Tibial nerve (tissue), 4 donors: Measurements from ENCODE around the gene VWA3A. TPM values are rescaled to one million over a fixed set of nuclear protein-coding genes. Genes with fewer than 3 reads are reported as not detected.
"Not testable (repeated sequence)": the region's sequence is repeated elsewhere in the genome, so short reads cannot be mapped to it uniquely, and the experiment has no call there.

Source experiments
- DNase-seq, 2 donors: peaks; one replicate each; pipeline ENCODE4 v3.0.0-alpha.2; 2019; ENCODE audit warnings: low spot score in 2 of 2
- H3K27ac ChIP-seq, 4 donors: fragments of 200-600 bp; sonication (generic) in 3 of 4; one replicate each; pipeline ENCODE4 v1.5.1; 2017 to 2019; ENCODE audit warnings: mild to moderate bottlenecking in 1 of 4
- H3K27me3 ChIP-seq, 2 donors: fragments of 200-600 bp; sonication (generic) in 1 of 2; one replicate each; pipeline versions ENCODE4 v1.5.1 to v1.6.0; 2017 to 2019
- H3K36me3 ChIP-seq, 3 donors: fragments of 200-600 bp; sonication (generic); one replicate each; pipeline ENCODE4 v1.5.1; 2018 to 2019
- H3K4me1 ChIP-seq, 4 donors: fragments of 200-600 bp; sonication (generic) in 3 of 4; one replicate each; pipeline ENCODE4 v1.5.1; 2017 to 2019
- H3K4me3 ChIP-seq, 4 donors: fragments of 200-600 bp; sonication (generic) in 3 of 4; one replicate each; pipeline ENCODE4 v1.5.1; 2017 to 2019; ENCODE audit warnings: mild to moderate bottlenecking in 1 of 4, moderate library complexity in 1 of 4
- H3K9me3 ChIP-seq, 4 donors: fragments of 200-600 bp; sonication (generic) in 3 of 4; one replicate each; pipeline ENCODE4 v1.5.1; 2017 to 2019
- EP300 ChIP-seq, 2 donors: sonication (generic); formaldehyde crosslinking; IDR thresholded peaks; one replicate each; pipeline ENCODE4 v1.6.1; 2017; ENCODE audit warnings: antibody characterized with exemption in 2 of 2, mild to moderate bottlenecking in 1 of 2
- POLR2A ChIP-seq, 2 donors: fragments of 450-650 bp; IDR thresholded peaks; one replicate each; pipeline ENCODE4 v1.6.1; 2017; ENCODE audit warnings: antibody characterized with exemption in 2 of 2, mild to moderate bottlenecking in 2 of 2, moderate library complexity in 2 of 2
- WGBS, 2 donors: methylation state at CpG; one replicate each; pipeline ENCODE4 v1.1.5; 2018; 5-methylcytosine and 5-hydroxymethylcytosine counted together
- total RNA-seq, 4 donors: library from RNA; depleted of rRNA; stranded (reverse); fragments of >200 nt; gene quantifications; one replicate each; pipeline ENCODE4 v1.1.0, GENCODE V29; 2016
- TF ChIP-seq, protein P1 (sequence below), 5 experiments: fragments of 200-600 bp in 3 of 5; fragments of 450-650 bp in 2 of 5; sonication (generic) in 3 of 5; IDR thresholded peaks; one replicate each; pipeline ENCODE4 v1.5.1; 2016 to 2019; ENCODE audit warnings: antibody characterized with exemption in 5 of 5, mild to moderate bottlenecking in 3 of 5, moderate library complexity in 2 of 5

VWA3A gene
- total RNA-seq, 4 donors from 2014 or later, result 2.0 TPM; not detected in 3

DNA sequence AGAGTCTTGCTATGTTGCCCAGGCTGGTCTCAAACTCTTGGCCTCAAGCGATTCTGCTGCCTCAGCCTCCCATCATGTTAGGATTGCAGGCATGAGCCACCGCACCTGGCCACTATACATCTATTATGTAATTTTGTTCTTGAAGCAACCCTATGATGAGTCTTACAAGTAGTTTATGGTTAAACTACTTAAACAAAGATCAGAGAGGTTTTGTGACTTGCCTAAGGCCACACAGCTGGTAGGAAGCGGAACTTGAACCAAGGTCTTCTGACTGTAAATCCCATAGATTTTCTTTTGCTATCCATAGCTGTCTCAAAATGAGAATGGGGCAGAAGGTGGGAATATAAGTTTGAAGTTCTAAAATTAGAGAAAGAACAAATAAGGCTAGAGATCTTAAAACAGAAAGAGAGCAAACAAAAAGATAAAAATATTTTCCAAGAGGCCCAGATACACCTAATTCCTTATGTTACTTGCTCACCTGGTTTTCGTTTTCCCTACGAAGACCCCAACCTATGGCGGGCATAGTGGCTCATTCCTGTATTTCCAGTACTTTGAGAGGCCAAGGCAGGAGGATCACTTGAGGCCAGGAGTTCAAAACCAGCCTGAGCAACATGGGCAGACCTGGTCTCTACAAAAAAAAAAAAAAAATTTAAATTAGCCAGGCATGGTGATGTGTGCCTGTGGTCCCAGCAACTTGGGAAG, 32.4 kb downstream of the VWA3A start:
- 95 to 96% methylated on average over 6 of the region's 6 CpGs for WGBS, 2 donors
- no peak for DNase-seq
- no peak overlapping the region for H3K4me3 ChIP-seq
- no peak overlapping the region for H3K27ac ChIP-seq
- no peaks in the 10 kb centered on the region for H3K9me3 ChIP-seq
- no peaks in the 10 kb centered on the region for H3K27me3 ChIP-seq
- H3K36me3 ChIP-seq, result no peaks in the 10 kb centered on the region
- H3K4me1 ChIP-seq, result no peaks in the 10 kb centered on the region
- TF ChIP-seq POLR2A (IDR thresholded peaks at IDR 0.05) (no peak), EP300 (IDR thresholded peaks at IDR 0.05) (no peak)
- TF ChIP-seq, protein P1, sequence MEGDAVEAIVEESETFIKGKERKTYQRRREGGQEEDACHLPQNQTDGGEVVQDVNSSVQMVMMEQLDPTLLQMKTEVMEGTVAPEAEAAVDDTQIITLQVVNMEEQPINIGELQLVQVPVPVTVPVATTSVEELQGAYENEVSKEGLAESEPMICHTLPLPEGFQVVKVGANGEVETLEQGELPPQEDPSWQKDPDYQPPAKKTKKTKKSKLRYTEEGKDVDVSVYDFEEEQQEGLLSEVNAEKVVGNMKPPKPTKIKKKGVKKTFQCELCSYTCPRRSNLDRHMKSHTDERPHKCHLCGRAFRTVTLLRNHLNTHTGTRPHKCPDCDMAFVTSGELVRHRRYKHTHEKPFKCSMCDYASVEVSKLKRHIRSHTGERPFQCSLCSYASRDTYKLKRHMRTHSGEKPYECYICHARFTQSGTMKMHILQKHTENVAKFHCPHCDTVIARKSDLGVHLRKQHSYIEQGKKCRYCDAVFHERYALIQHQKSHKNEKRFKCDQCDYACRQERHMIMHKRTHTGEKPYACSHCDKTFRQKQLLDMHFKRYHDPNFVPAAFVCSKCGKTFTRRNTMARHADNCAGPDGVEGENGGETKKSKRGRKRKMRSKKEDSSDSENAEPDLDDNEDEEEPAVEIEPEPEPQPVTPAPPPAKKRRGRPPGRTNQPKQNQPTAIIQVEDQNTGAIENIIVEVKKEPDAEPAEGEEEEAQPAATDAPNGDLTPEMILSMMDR (IDR thresholded peaks at IDR 0.05), result no peak

DNA sequence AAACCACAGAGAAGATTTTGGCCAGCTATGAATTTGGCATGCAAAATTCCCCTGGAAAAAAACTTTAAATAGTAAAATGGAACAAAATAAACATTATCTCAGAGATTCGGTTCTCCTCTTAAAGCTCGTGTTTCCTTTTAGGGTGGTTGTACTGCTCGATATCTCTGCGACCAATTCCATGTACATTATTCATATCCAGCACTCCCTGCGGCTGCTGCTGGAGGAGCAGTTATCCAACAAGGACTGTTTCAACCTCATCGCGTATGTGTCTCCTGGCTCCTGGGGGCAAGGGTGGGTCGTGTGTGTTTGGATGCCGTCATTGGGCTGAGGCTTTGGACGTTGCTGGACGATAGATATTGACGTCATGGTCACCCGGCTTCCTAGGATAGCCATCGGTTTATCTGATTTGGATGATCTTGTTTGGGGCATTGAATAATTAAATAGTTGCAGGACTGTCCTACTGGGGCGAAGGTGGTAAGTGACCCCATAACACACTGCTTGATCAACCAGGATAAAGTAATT, 33.8 kb downstream of the VWA3A start:
- H3K27me3 ChIP-seq, result no peaks in the 10 kb centered on the region
- H3K36me3 ChIP-seq, result no peaks in the 10 kb centered on the region
- no peaks in the 10 kb centered on the region for H3K9me3 ChIP-seq
- H3K4me3 ChIP-seq, result no peak overlapping the region
- WGBS, 2 donors, result 83 to 89% methylated on average over 15 of the region's 15 CpGs
- DNase-seq, result no peak
- no peaks in the 10 kb centered on the region for H3K4me1 ChIP-seq
- no peak overlapping the region for H3K27ac ChIP-seq
- TF ChIP-seq, protein P1 (IDR thresholded peaks at IDR 0.05), result no peak
- TF ChIP-seq POLR2A (IDR thresholded peaks at IDR 0.05) (no peak), EP300 (IDR thresholded peaks at IDR 0.05) (no peak)

DNA sequence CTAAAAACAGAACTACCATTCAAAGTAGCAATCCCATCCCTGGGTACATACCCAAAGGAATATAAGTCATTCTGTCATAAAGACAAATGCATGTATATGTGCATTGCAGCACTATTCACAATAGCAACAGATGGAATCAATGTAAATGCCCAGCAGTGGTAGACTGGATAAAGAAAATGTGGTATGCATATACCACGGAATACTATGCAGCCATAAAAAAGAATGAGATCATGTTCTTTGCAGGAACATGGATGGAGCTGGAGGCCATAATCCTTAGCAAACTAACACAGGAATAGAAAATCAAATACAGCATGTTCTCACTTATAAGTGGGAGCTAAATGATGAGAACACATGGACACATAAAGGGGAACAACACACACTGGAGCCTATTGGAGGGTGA, 36.2 kb downstream of the VWA3A start:
- H3K4me1 ChIP-seq, H3K27me3 ChIP-seq, H3K9me3 ChIP-seq, H3K4me3 ChIP-seq, DNase-seq, H3K36me3 ChIP-seq, H3K27ac ChIP-seq: not testable (repeated sequence)
- 92 to 97% methylated on average over 1 of the region's 1 CpG for WGBS, 2 donors

DNA sequence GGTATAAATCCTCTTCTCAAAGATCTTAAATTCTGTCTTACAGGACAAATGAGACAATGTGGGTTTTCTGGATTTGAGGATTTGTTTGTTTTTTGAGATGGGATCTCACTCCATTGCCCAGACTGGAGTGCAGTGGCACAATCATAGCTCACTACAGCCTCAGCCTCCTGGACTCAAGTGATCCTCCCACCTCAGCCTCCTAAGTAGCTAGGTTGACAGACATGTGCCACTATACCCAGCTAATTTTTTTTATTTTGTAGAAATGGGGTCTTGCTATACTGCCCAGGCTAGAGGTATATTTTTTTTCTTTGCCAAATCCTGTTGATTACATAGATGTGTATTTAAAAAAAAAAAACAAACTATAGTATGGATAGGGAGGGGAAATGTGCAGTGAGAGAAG, 38.2 kb downstream of the VWA3A start:
- DNase-seq, result no peak
- H3K4me3 ChIP-seq, result no peak overlapping the region
- no peaks in the 10 kb centered on the region for H3K4me1 ChIP-seq
- H3K27ac ChIP-seq, result no peak overlapping the region
- no peaks in the 10 kb centered on the region for H3K36me3 ChIP-seq
- H3K27me3 ChIP-seq, result no peaks in the 10 kb centered on the region
- no peak for TF ChIP-seq EP300 (IDR thresholded peaks at IDR 0.05)
- TF ChIP-seq, protein P1 (IDR thresholded peaks at IDR 0.05), result no peak
- TF ChIP-seq POLR2A (IDR thresholded peaks at IDR 0.05), result no peak
- H3K9me3 ChIP-seq, result peaks cover 0 to 4% (median 0%) of the 10 kb centered on the region in 4 donors

DNA sequence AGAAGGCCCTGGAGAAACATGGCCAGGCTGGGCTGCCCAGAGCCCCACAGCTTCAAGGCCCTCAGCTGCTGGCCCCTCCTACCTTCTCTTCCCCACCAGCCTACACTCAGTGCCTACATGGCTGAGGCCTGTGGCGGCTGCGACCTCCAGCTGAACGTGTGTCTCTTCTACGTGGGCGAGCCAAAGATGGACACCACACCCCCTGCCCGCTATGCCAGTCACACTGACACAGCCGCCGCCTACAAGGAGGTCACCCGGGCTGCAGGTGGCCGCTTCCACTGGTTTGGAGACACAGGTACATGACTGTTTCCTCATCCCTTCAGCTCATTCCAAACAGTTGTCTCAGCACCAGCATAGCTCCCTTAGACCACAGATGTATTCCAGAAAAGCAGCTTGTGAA, 40.5 kb downstream of the VWA3A start:
- Histone ChIP-seq H3K4me3 (no peak overlapping the region), H3K4me1 (no peaks in the 10 kb centered on the region), H3K27ac (no peak overlapping the region), H3K9me3 (peaks cover 0 to 4% (median 0%) of the 10 kb centered on the region in 4 donors), H3K36me3 (no peaks in the 10 kb centered on the region), H3K27me3 (no peaks in the 10 kb centered on the region)
- TF ChIP-seq POLR2A (IDR thresholded peaks at IDR 0.05) (no peak), EP300 (IDR thresholded peaks at IDR 0.05) (no peak)
- TF ChIP-seq, protein P1 (IDR thresholded peaks at IDR 0.05), result no peak
- no peak for DNase-seq
- WGBS, 2 donors, result 82 to 89% methylated on average over 10 of the region's 10 CpGs
